ENCODE results near the gene INCA1.

The INCA1 gene

DNA sequence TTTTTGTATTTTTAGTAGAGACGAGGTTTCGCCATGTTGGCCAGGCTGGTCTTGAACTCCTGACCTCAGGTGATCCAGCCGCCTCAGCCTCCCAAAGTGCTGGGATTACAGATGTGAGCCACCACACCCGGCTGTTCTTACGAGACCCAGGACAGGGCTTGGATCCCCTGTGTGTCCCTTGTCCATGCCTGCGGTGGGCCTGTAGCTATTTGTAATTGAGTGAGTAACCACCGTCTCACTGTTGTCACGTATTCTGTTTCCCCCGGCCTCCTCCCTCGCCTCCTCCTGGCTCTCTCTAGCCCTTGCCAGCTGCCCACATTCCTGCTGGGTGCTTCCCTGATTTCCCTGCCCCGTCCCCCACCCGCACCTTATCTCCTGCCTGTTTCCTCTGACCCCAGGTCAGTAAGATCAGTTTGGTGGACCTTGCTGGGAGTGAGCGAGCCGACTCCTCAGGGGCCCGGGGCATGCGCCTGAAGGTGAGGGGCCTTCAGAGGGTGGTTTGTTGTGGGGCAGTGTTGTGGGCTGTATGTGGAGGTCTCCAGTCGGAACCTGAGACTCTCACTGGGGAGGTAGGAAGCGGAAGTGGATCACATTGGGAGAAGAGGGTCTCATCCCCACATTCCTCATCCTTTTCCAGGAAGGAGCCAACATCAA is 6.0 kb upstream of the INCA1 start:
- no peak for DNase-seq

GRCh38 chr17:5002121-5002788 is 4.9 kb upstream of the INCA1 start:
- DNase-seq = no peak

DNA sequence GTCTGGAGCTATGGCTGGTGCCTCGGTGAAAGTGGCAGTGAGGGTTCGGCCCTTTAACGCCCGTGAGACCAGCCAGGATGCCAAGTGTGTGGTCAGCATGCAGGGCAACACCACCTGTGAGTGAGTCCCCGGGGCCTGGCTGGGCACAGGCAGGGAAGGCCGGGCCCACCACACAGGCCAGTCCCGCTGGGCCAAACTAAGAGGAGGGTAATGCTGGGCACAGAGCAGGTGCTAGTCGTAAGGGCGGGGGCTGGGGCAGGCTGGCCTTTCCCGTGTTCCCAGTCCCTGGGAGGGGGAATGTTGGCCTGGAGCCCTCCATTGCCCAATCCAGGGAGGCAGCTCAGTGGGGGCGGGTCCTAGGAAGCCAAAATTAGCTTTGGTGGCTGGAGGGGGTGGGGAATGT is 2.9 kb upstream of the INCA1 start:
- no peak for DNase-seq

GRCh38 chr17:4999430-5000093 is 2.2 kb upstream of the INCA1 start:
- DNase-seq = no peak

DNA sequence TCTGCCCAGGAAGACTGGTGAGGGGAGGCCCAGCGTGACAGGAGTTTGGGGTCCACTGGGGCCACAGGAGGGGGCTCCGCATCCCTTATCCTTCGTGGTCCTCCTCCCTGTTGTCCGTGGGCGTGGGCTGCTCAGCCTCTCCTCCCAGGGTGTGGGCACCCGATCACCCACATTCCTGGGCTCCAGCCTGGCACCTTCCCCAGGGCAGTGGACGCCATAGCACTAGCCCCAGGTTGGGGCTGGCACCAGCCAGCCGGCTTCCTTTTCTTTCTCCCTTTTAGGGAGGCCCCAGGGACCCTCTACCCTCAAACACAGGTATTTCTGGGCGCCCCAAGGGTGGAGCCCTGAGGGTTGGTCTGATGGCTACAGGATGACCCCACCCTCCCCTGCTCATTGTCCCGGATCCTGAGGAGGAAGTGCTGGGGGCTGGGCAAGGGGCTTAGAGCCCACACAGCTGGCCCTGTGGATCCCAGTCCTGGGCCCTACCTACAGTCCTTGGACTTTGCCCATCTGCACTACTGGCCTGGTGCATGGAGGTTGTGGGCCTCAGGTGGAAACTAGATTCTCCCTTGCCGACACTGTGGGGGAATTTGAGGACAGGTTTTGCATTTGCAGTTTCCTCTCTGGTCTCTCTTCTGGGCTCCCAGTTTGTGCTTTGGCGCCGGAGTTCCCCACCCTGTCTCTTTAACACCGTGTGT is 1.6 kb upstream of the INCA1 start:
- DNase-seq = no peak

- no peak for DNase-seq
Observed at GRCh38 chr17:4998027-4998731, 857 bp upstream of the INCA1 start.

DNA sequence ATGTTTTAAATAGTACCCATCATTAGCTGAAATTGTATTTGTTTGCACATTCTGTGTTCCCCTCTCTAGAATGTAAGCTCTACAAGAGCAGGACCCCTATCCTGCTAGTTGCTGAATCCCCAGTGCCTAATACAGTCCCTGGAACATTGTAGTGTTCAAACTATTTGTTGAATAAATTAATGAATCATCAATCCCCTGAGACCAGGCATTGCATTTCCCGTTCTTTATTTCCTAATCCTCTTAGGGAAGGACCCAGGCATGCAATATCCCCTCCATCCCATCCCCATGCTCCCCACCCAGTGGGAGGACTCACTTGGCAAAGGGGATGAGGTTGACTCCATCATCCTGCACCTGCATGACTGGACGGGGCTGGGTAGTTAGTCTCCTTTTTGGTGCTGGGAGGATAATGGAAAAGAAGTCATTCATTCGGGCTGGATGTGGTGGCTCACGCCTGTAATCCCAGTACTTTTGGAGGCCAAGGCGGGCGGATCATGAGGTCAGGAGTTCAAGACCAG is 3.2 kb downstream of the INCA1 start:
- no peak for DNase-seq

DNA sequence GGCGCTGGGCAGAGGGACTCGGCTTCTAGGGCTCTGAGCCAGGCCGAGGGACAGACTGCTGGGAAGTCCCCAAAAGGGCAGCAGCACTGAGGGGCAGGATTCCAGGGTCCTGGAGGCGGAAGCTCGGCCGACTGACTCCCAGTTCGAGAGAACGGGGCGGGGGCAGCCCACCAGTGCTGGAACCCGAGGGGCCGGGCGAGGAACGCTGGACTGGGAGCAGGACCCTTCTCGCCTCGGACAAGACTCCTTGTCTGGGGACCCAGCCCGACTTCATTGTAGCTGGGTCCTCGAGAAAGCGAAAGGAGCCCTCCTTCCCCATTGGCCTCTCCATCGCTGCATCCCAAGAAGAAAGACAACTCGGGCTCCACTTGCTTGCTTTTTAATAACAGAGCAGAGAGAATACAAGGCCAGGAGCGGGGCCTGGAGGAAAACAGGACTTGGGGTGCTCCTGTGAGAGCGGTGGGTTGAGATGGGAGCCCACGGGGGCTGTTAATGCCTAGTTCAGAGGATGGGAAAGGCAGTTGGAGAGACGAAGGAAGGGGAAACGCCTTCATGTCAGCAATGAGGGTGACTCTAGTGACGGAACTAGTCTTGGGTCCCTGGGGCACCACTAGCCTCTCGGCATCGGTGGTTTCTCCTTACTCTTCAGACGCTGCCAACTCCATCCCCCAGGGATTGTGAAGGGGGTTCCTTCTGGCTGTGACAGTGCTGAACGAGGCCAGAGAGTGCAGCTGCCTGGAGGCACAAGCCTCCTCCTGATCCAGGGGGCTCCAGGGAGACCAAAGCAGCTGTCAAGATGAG is 9.4 kb downstream of the INCA1 start:
- no peak for DNase-seq

DNA sequence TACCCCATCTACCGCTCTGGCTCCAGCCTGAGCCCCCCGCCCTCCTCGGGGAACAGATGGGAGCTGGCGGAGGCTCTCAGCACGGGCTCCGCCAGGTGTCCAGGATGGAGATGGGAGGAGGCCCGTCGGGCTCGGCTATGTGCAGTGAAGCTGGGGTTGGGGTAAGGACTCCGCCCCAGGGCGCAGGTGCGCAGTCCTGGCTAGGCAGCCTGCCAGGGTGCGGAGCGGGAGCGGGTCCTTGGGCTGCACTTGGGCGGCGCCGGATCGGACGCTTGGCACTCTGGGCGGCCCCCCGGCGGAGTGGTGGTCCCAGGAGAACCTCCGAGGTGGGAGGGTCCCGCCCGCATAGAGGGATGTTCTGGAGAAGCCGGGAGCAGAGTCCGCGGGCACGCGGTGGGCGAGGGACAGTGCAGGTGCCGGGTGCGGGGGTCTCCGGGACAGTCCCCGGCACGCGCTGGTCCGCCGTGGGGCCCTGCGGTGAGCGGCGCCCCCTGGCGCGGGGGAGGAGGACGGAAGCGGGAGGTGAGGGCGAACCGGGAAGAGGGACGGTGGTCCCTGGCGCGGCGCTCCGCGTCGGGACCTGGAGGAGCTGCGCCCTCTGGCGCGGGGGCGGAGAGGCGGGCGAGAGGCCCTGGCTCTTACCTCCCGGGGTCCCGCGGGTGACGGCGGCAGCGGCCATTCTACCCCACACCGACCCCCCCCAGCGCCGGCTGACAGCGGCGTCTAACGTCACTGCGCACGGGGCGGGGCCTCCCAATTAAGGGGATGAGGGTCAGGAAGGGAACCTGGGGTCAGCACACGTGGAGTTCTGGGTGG is 10.2 kb downstream of the INCA1 start, which contains the start of gene CAMTA2:
CAMTA2 (minus strand) TSS at position 725 of the 816 bp plus-strand sequence. CDS start 1,453 bp downstream, outside the sequence.
- DNase-seq = peak; percentile 85

GRCh38 chr17:4986403-4986802 is 10.9 kb downstream of the INCA1 start:
- no peak for DNase-seq

DNA sequence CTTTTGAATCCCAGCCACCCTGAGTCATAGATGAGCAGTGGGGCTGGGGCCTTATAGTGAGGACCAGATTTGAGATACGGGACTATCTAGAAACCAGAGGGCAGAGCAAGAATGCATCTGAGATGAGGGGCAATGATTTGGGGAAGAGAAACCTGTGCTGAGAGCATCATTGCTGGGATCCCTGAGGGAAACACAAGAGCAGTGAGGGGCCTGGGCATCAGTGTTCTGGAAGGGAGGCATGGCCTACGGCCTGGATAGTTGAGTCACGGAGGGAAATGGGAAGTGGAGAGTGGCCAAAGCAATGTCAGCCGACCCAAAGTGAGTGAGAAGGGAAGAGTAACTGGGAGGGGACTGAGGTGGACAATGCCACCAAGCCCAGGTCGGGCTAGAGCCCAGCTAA is 15.0 kb downstream of the INCA1 start:
- DNase-seq = no peak

DNA sequence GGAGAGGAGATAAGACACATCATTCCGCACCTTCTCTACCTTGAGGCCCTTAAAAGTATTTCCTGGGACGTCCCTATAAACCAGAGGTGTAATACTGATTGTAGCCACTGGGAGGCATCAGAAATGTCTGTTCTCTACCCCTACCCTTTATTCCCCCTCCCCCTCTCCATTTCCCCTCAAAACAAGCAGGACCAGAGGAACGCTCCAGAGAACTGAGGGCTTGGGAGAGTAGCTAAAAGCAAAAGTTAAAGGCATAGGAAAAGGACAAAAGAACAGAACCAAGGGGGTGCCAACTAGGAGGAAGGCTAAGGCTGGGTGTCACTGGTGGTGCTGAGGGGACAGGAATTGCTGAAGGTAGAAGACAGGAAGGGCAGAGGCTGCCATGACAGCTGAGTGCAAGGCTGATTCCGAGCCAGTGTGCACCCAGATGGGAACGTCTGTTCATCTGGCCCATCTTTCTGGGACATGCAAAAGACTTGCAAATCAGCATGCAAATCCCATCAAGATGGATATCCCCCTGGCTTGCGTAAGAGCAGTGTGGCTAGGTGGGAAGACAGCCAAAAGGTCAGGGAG is 16.6 kb downstream of the INCA1 start:
- no peak for DNase-seq

- DNase-seq = no peak
Observed at GRCh38 chr17:4978726-4979125, 18.6 kb downstream of the INCA1 start.

- DNase-seq = no peak
Observed at GRCh38 chr17:4974115-4974670, 23.1 kb downstream of the INCA1 start.

DNA sequence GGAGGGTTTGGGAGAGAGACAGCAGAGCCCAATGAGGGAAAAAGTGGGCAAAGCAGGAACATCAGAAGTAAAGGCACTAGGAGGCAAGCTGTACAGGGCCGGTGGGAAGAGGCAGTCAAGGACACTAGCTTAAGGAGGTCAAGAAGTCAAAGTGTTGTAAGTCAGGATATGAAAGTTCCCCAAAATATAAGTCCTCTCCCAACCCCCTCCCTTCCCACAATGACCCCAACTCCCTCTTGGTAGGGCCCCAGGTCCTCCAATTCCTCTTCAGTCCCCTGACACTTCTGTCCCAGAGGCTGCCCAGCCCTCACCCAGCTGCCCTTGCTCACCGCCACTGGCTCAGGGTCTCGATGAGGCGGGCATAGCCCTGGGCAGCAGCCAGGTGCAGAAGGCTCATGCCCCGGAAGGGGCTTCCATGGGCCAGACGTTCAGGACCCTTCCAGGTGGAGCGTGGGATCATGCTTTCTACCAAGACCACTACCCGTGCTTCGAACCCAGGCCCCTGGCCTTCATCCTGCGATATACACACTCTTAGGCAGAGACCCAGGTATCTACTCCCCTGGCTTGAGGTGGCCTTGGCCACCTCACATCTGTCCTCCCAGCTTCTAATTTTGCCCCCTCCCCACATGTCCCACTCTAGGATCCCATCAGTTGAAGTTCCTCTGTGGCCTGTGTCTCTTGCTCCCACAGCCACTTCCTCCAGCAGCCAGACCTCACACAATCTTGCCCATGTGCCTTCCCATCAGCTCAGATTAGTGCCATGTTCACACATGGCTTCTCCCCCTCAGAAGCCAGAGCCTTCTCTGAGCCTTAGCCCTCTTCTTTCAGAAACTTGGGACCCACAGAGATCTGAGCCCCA is 23.8 kb downstream of the INCA1 start:
- DNase-seq = no peak

GRCh38 chr17:4972752-4973151 is 24.6 kb downstream of the INCA1 start:
- no peak for DNase-seq

DNA sequence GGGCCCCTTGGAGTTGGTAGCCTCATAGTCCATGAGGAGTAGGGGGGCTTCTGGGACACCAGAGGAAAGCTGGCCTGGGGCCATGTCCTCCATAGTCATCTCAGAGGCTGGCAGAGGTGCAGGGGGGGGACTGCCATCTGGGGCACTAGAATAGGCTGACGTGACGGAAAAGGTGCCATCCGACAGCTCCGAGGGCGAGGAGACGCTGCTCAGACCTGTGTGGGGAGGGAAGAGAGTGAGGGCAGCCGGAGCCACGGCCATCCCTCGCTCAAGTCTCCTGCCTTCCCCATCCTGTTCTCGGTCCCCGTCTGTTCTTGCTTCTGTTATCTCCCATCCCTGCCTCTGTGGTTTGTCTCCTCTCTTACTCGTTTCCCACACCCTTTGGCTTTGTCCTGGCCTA is 25.0 kb downstream of the INCA1 start:
- no peak for DNase-seq

DNA sequence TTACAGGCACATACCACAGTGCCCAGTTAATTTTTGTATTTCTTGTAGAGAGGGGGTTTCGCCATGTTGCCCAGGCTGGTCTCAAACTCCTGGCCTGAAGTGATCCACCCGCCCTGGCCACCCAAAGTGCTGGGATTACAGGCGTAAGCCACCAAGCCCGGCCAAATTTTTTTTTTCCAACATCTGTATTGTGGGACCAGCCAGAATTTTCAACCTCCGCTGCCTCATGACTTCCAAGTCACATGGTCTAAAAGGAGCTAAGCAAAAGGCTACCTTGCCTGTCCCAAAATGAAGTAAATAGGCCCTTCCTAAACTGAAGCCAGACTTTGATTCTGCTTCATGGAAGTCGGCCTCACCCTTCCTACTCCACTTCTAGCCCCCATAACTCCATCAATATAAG is 25.5 kb downstream of the INCA1 start:
- no peak for DNase-seq

DNA sequence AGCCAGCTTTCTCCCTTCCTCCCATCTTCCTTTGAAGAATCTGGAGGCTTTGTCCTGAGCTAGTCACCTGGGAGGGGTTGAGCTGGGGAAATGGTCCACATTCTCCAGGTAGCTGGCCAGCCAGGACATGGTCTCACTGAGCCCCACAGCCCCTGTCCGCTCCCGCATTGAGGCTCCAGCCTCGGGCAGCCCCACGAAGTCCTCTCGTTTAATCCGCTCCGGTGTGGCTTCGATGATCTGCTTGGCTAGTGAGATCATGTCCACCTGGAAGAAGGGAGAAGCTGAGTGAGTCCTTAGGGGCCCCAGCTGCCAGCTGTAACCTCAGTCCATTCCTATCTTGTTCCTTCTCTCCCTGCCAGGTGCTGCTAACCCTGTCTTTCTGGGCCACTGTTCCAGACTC is 27.0 kb downstream of the INCA1 start:
- no peak for DNase-seq

Data from CD4-positive, alpha-beta T cell treated with Interleukin-15 for 1 hour (primary cell).